ENCODE data around the gene TCP11L2. TPM values are rescaled to one million over a fixed set of nuclear protein-coding genes. Genes with fewer than 3 reads are reported as not detected.

The TCP11L2 gene
- polyA plus RNA-seq, 1 experiment: 26.5 TPM

DNA sequence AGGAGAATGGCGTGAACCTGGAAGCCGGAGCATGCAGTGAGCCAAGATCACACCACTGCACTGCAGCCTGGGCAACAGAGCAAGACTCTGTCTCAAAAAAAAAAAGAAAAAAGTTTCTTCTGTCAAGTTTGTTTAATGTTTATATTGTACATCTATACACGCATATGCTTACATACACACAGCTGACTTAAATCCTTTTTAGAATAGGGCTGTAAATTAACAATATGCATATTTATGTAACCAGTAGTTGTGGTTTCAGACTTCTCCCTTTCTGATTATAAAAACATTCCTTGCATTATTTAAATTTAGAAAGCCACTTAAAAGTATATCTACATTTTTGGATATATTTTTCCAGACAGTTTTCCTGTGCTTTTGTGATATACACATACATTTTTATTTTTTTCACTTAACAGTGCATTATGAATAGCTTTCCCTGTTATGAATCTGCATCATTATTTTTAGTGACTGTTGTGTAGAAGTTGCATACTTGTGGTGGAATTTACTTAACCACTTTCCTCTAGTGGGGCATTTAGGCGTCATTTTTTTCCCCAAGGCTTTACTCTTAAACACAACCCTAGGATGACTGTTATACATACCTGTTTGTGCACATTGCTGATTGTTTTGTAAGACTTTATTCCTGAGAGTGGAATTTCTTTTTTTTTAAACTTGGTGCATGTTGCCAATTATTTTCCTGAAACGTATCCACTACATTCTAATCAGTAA, 84.4 kb downstream of the TCP11L2 start:
- ChIA-PET CTCF (interaction anchor here (0.7 to 8.4 kb wide), 9 partner anchors 8 to 532 kb away, joined by 3 to 72 read pairs (median 3); no protein-coding TSS in a partner anchor), POLR2A (interaction anchor here (0.6 to 1.0 kb wide), 2 partner anchors 18 to 453 kb away, joined by 5 to 6 read pairs; no protein-coding TSS in a partner anchor)
- peak; percentile 24 for DNase-seq (ENCODE audit: low read depth, low spot score)
- Histone ChIP-seq H3K4me3 (ENCODE audit: low read depth, low read length) (no peak overlapping the region), H3K9me3 (ENCODE audit: control insufficient read depth, insufficient read depth, low read length) (peaks cover 1% of the 10 kb centered on the region; the same call in 1 of the 2 replicates), H3K27me3 (ENCODE audit: control insufficient read depth, insufficient read depth, low read length) (no peaks in the 10 kb centered on the region), H3K27ac (ENCODE audit: low read depth, low read length) (no peak overlapping the region)
- no peak for TF ChIP-seq CTCF (IDR thresholded peaks at IDR 0.05; ENCODE audit: low read depth, low read length)

GRCh38 chr12:106387848-106388377, 85.4 kb downstream of the TCP11L2 start:
- no peak overlapping the region for H3K27ac ChIP-seq (ENCODE audit: low read depth, low read length)
- no peak for TF ChIP-seq CTCF (IDR thresholded peaks at IDR 0.05; ENCODE audit: low read depth, low read length)
- H3K4me3 ChIP-seq (ENCODE audit: low read depth, low read length): no peak overlapping the region
- ChIA-PET CTCF (interaction anchor here (0.7 to 8.4 kb wide), 5 partner anchors 9 to 531 kb away, joined by 3 to 72 read pairs (median 3); no protein-coding TSS in a partner anchor), POLR2A (interaction anchor here (0.6 kb wide), 1 partner anchor 19 kb away, joined by 5 read pairs; no protein-coding TSS in a partner anchor)
- H3K27me3 ChIP-seq (ENCODE audit: control insufficient read depth, insufficient read depth, low read length): no peaks in the 10 kb centered on the region
- H3K9me3 ChIP-seq (ENCODE audit: control insufficient read depth, insufficient read depth, low read length): no peaks in the 10 kb centered on the region
- DNase-seq (ENCODE audit: low read depth, low spot score): no peak

- Histone ChIP-seq H3K27me3 (ENCODE audit: control insufficient read depth, insufficient read depth, low read length) (no peaks in the 10 kb centered on the region), H3K9me3 (ENCODE audit: control insufficient read depth, insufficient read depth, low read length) (no peaks in the 10 kb centered on the region), H3K27ac (ENCODE audit: low read depth, low read length) (no peak overlapping the region), H3K4me3 (ENCODE audit: low read depth, low read length) (no peak overlapping the region)
- TF ChIP-seq CTCF (IDR thresholded peaks at IDR 0.05; ENCODE audit: low read depth, low read length): no peak
- POLR2A ChIA-PET: no interaction called here
- no peak for DNase-seq (ENCODE audit: low read depth, low spot score)
- CTCF ChIA-PET: interaction anchor here (0.7 to 1.2 kb wide), 3 partner anchors 453 to 531 kb away, joined by 3 to 6 read pairs (median 6); no protein-coding TSS in a partner anchor
Measured at GRCh38 chr12:106389151-106389550, 86.6 kb downstream of the TCP11L2 start.

GRCh38 chr12:106392759-106393158, 90.2 kb downstream of the TCP11L2 start:
- no peak overlapping the region for H3K27ac ChIP-seq (ENCODE audit: low read depth, low read length)
- no peak for DNase-seq (ENCODE audit: low read depth, low spot score)
- no peak for TF ChIP-seq CTCF (IDR thresholded peaks at IDR 0.05; ENCODE audit: low read depth, low read length)
- H3K4me3 ChIP-seq (ENCODE audit: low read depth, low read length): no peak overlapping the region
- POLR2A ChIA-PET: no interaction called here
- CTCF ChIA-PET: interaction anchor here (1.3 kb wide), 1 partner anchor 449 kb away, joined by 5 read pairs; no protein-coding TSS in a partner anchor
- no peaks in the 10 kb centered on the region for H3K27me3 ChIP-seq (ENCODE audit: control insufficient read depth, insufficient read depth, low read length)
- peaks cover 2% of the 10 kb centered on the region; the same call in 1 of the 2 replicates for H3K9me3 ChIP-seq (ENCODE audit: control insufficient read depth, insufficient read depth, low read length)

Small RNA genes within 50 kb of the gene (small RNA-seq; reads per million reads assigned to genes)
- gene RNU7-94P (ENCODE audit: insufficient read length, low read depth): 0.81 reads per million

Other genes starting within 250 kb of the TCP11L2 start
- 6.5 and 8.3 TPM in 2 replicates for gene NUAK1, start 163.8 kb upstream of the TCP11L2 start, polyA plus RNA-seq (2011; rRNA removed)
- 376 and 389 TPM in 2 replicates for gene CKAP4, start 54.7 kb upstream of the TCP11L2 start, polyA plus RNA-seq (2011; rRNA removed)
- 11.0 and 14.1 TPM in 2 replicates for gene POLR3B, start 55.0 kb downstream of the TCP11L2 start, polyA plus RNA-seq (2011; rRNA removed)